Heart left ventricle (tissue), 16 donors: ENCODE measurements around the gene NOC2L. TPM values are rescaled to one million over a fixed set of nuclear protein-coding genes. Genes with fewer than 3 reads are reported as not detected.

Experiments used
- ATAC-seq, 4 donors: fragments of 200-7000 bp; cut with Tn5 transposase; one replicate each; pipeline ENCODE4 v1.9.1; 2020 to 2022; ENCODE audit warnings: moderate library complexity in 4 of 4, mild to moderate bottlenecking in 3 of 4, moderate number of reproducible peaks in 1 of 4
- DNase-seq, 5 donors: peaks; one replicate each; pipeline ENCODE4 v3.0.0-alpha.2; 2020
- H3K27ac ChIP-seq, 12 donors: fragments of 200-600 bp; sonication (generic) in 4 of 12; one replicate each; pipeline versions ENCODE4 v1.5.0 to v1.8.0; 2016 to 2022; ENCODE audit warnings: mild to moderate bottlenecking in 2 of 12
- H3K27me3 ChIP-seq, 9 donors: fragments of 200-600 bp; sonication (generic) in 2 of 9; one replicate each; pipeline versions ENCODE4 v1.5.1 to v1.8.0; 2016 to 2022; ENCODE audit warnings: mild to moderate bottlenecking in 3 of 9
- H3K36me3 ChIP-seq, 9 donors: fragments of 200-600 bp; sonication (generic) in 2 of 9; one replicate each; pipeline versions ENCODE4 v1.5.0 to v1.8.0; 2018 to 2022; ENCODE audit warnings: mild to moderate bottlenecking in 2 of 9
- H3K4me1 ChIP-seq, 12 donors: fragments of 200-600 bp; sonication (generic) in 4 of 12; one replicate each; pipeline versions ENCODE4 v1.5.0 to v1.8.0; 2016 to 2022; ENCODE audit warnings: mild to moderate bottlenecking in 3 of 12
- H3K4me3 ChIP-seq, 12 donors: fragments of 200-600 bp; sonication (generic) in 4 of 12; one replicate each; pipeline versions ENCODE4 v1.5.0 to v1.8.0; 2017 to 2022; ENCODE audit warnings: mild to moderate bottlenecking in 9 of 12, moderate library complexity in 4 of 12
- H3K9me3 ChIP-seq, 12 donors: fragments of 200-600 bp; sonication (generic) in 4 of 12; one replicate each; pipeline versions ENCODE4 v1.5.0 to v1.8.0; 2016 to 2022; ENCODE audit warnings: mild to moderate bottlenecking in 1 of 12
- CTCF ChIP-seq, 12 donors: fragments of 200-600 bp; sonication (generic) in 4 of 12; IDR thresholded peaks; one replicate each; pipeline versions ENCODE4 v1.5.0 to v1.8.0; 2018 to 2022; ENCODE audit warnings: antibody characterized with exemption in 12 of 12, mild to moderate bottlenecking in 5 of 12
- POLR2A ChIP-seq, 2 donors: fragments of 450-650 bp; IDR thresholded peaks; one replicate each; pipeline ENCODE4 v1.6.1; 2017; ENCODE audit warnings: antibody characterized with exemption in 2 of 2, mild to moderate bottlenecking in 2 of 2, moderate library complexity in 2 of 2
- WGBS, 4 donors: extraction: QIAGEN DNeasy Blood & Tissue Kit in 2 of 4; methylation state at CpG; one replicate each; pipeline versions ENCODE4 v1.1.5 to v1.1.7; 2013 to 2018; 5-methylcytosine and 5-hydroxymethylcytosine counted together
- intact Hi-C, 10 donors: fragments of 100-400 bp; cut with DNase I; formaldehyde crosslinking; loops; one replicate each; pipeline versions ENCODE4 v1.11.1 to v1.14.2; 2022
- polyA plus RNA-seq, 2 donors: library from polyadenylated mRNA; stranded (reverse); fragments of 200-250 nt; gene quantifications; one replicate each; pipeline ENCODE4 v1.2.3, GENCODE V29; 2013
- total RNA-seq, 9 donors: library from RNA; depleted of rRNA in 2 of 9; stranded (reverse); fragments of >200 nt in 2 of 9; fragmentation: NEBNext Ultra II Directional in 3 of 9; extraction: Animal tissue kit (Norgen Biotek cat#: 25700) in 3 of 9; gene quantifications; one replicate each; pipeline versions ENCODE4 v1.1.0 to v1.2.4, GENCODE V29; 2016 to 2023
- donor health status: ischemic (EF 13 %, LVEDD 7.1; RV severe dilation, severe dysfunction).
- donor health status: healthy with polysubstance abuse.
- donor health status: DM: no; HTN: yes; CAD: no.
- donor health status: DM: no; HTN: no; CAD: no.
- donor health status: ischemic (EF 25% LVEDD 6.9; RV normal size, moderate dysfunction).
- donor health status: ischemic (EF 25% LVEDD 5.7; RV mildly dilated, moderate dysfunction).
- donor health status: healthy.
- donor health status: DM: yes; HTN: yes; CAD: no.
- donor health status: ischemic (EF 35%, LVEDD 5.7; RV mildly dilated, moderate dysfunction).
- donor health status: nonischemic (EF 11% LVEDD 7.7; RV severe dilation, severe dysfunction).
- donor health status: DM: yes; HTN: yes; CAD: no.
- donor health status: PGD.
- donor health status: ischemic (EF 29% LVEDD 5.4; RV normal size, mild dysfunction).
- donor health status: nonischemic (EF 23%, LVEDD 6.1; RV moderate dilation, normal function).

Gene NOC2L
- total and polyA plus RNA-seq, 11 donors = 36.0 to 85.3 (median 44.0) TPM

- TF ChIP-seq CTCF (IDR thresholded peaks at IDR 0.05) = no peak
- ATAC-seq (no peak), DNase-seq (peak in 1 of 5 donors; percentile 63)
- H3K4me1 ChIP-seq = peaks cover 0 to 50% (median 25%) of the 10 kb centered on the region in 12 donors
- intact Hi-C loops = no loop called here
- no peak overlapping the region for H3K27ac ChIP-seq
- no peaks in the 10 kb centered on the region for H3K36me3 ChIP-seq
- WGBS, 4 donors = 56 to 76% (median 70%) methylated on average over 16 to 23 of the region's 23 CpGs
- H3K27me3 ChIP-seq = peaks cover 17 to 90% (median 49%) of the 10 kb centered on the region in 9 donors
- no peaks in the 10 kb centered on the region for H3K9me3 ChIP-seq
- no peak overlapping the region for H3K4me3 ChIP-seq
These were observed 39.0 kb downstream of the NOC2L start for GRCh38 chr1:920010-920409.

- 72 to 80% (median 76%) methylated on average over 5 to 29 of the region's 29 CpGs for WGBS, 4 donors
- Histone ChIP-seq H3K9me3 (no peaks in the 10 kb centered on the region), H3K4me1 (peaks cover 0 to 45% (median 20%) of the 10 kb centered on the region in 12 donors), H3K4me3 (no peak overlapping the region), H3K36me3 (no peaks in the 10 kb centered on the region), H3K27me3 (peaks cover 18 to 85% (median 43%) of the 10 kb centered on the region in 9 donors), H3K27ac (no peak overlapping the region)
- ATAC-seq = no peak
- TF ChIP-seq CTCF (IDR thresholded peaks at IDR 0.05) (peak in 1 of 12 donors; percentile 10), POLR2A (IDR thresholded peaks at IDR 0.05) (no peak)
- intact Hi-C loops = no loop called here
- peak in 1 of 5 donors; percentile 44 for DNase-seq
These were observed 39.7 kb downstream of the NOC2L start for GRCh38 chr1:919271-919872.

- peaks cover 0 to 45% (median 20%) of the 10 kb centered on the region in 12 donors for H3K4me1 ChIP-seq
- 55 to 66% (median 64%) methylated on average over 5 to 6 of the region's 6 CpGs for WGBS, 4 donors
- no peaks in the 10 kb centered on the region for H3K9me3 ChIP-seq
- H3K27ac ChIP-seq = no peak overlapping the region
- H3K27me3 ChIP-seq = peaks cover 20 to 91% (median 43%) of the 10 kb centered on the region in 9 donors
- DNase-seq = peak in 2 of 5 donors; percentile 5 to 33
- TF ChIP-seq CTCF (IDR thresholded peaks at IDR 0.05) (no peak), POLR2A (IDR thresholded peaks at IDR 0.05) (no peak)
- intact Hi-C loops = no loop called here
- no peak for ATAC-seq
- no peak overlapping the region for H3K4me3 ChIP-seq
- H3K36me3 ChIP-seq = no peaks in the 10 kb centered on the region
These were observed 40.2 kb downstream of the NOC2L start for GRCh38 chr1:918843-919242.

GRCh38 chr1:918353-918752 lies 40.7 kb downstream of the NOC2L start:
- Histone ChIP-seq H3K27ac (no peak overlapping the region), H3K27me3 (peaks cover 19 to 93% (median 41%) of the 10 kb centered on the region in 9 donors), H3K4me3 (no peak overlapping the region), H3K9me3 (no peaks in the 10 kb centered on the region), H3K36me3 (no peaks in the 10 kb centered on the region), H3K4me1 (peaks cover 0 to 43% (median 18%) of the 10 kb centered on the region in 12 donors)
- intact Hi-C loops = no loop called here
- TF ChIP-seq CTCF (IDR thresholded peaks at IDR 0.05) (no peak), POLR2A (IDR thresholded peaks at IDR 0.05) (no peak)
- WGBS, 4 donors = 55 to 78% (median 73%) methylated on average over 5 to 15 of the region's 15 CpGs
- ATAC-seq = no peak
- peak in 2 of 5 donors; percentile 21 to 59 for DNase-seq
